ENCODE results near the gene EHD3. TPM values are rescaled to one million over a fixed set of nuclear protein-coding genes. Genes with fewer than 3 reads are reported as not detected.

EHD3 gene
- total and polyA plus RNA-seq, 2 of the 13 experiments (the other 11 are each of a cell fraction or from before 2014, with no cell fraction given), result 0.20 to 0.69 TPM

DNA sequence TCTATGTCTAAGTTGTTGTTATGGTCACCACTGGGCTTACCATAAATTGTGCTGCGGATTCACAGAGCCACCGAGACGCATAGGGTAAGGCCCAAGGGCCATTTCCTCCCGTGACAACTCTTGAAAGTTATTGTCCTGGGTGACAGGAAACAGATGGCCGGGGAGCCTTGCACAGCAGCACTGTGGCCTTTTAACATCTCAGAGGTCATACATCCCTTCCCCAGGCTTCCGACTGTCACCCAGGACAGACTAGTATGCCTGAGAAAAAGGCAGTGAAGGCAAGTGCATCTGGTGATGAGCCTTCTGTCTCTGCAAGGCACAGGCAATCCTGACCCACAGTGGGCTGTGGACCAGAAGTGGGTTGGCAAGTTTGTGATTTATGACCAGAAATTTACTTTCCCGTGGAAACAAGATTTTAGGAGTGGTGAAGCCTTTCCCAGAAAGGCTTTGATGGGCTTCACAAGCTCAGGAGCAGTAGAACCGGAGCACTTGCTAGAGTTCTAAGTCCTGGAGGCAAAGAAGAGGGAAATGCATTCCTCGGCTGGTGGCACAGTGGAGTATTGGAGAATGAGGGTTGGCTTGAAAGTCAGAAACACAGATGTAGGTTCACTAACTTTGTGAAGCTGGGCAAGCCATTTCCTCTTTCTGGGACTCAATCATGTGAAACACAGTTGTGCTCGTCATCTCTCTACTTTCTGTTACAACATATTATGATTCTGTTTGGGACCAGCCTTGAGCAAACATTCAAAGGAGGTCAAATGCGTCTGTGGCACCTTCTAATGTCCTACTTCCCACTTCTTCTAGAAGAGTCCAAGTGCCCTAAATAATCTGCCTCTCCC is 14.6 kb upstream of the EHD3 start:
- H3K27me3 ChIP-seq (ENCODE audit: control insufficient read depth in 1 of 2, insufficient read depth in 2 of 2, low read length in 2 of 2), result peaks cover 0 to 32% of the 10 kb centered on the region in 2 experiments; a peak in 3 of 5 replicates

DNA sequence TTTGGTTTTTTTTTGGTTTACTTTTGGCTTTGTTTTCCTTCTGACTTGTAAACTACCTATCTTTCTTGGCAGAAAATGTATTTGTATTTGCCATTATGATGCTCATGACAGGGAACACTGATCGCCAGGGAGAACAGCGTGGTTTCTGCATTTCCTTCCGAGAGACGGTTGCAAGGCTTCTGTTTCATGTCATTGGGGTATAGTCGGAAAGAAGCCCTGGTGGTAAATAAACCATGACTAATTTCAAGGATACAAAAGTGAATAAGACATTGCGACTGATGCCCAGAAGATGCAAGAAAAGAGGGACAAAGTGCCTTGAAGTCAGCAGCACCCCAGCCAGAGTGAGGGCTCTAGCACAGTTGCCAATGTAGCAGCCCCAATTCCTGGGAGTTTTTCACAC is 12.4 kb upstream of the EHD3 start:
- ATAC-seq (no peak), FAIRE-seq (no peak), DNase-seq (ENCODE audit: low spot score) (no peak)
- H3K27me3 ChIP-seq (ENCODE audit: control insufficient read depth in 1 of 2, insufficient read depth in 2 of 2, low read length in 2 of 2), result peaks cover 0 to 32% of the 10 kb centered on the region in 2 experiments; a peak in 3 of 5 replicates
- no peak overlapping the region for H3K9ac ChIP-seq (ENCODE audit: insufficient read depth, low read depth, low read length)
- H3K36me3 ChIP-seq (replicated peaks in 1 of 2; ENCODE audit: control insufficient read depth in 1 of 2, insufficient read depth in 2 of 2, low read length in 2 of 2), result no peaks in the 10 kb centered on the region
- intact Hi-C loops (cut with micrococcal nuclease; ENCODE audit: unreplicated experiment) (loop anchor here (5.0 kb wide), 1 partner anchor 874 kb away; no protein-coding TSS in a partner anchor), in situ Hi-C loops (cut with HindIII; ENCODE audit: extremely low pct_ligation_motif_present, low pct_unique_long_range_greater_than_20kb) (no loop called here)
- ChIA-PET POLR2A (no interaction called here), CTCF (ENCODE audit: low intra/inter-chr PET ratio, low total read pairs) (no interaction called here)
- no peaks in the 10 kb centered on the region for H3K4me1 ChIP-seq (ENCODE audit: insufficient read depth, low read length)
- H3K4me2 ChIP-seq (ENCODE audit: low read depth, low read length), result no peak overlapping the region
- no peaks in the 10 kb centered on the region for H3K9me3 ChIP-seq (ENCODE audit: low read length)
- H4K20me1 ChIP-seq (ENCODE audit: insufficient read depth, low read length), result no peaks in the 10 kb centered on the region
- WGBS (ENCODE audit: low lambda C conversion rate), result 8% methylated on average over 6 of the region's 6 CpGs
- H3K79me2 ChIP-seq (ENCODE audit: insufficient read depth, low read length), result no peaks in the 10 kb centered on the region
- H3K4me3 ChIP-seq (replicated peaks in 1 of 3; ENCODE audit: insufficient read depth in 1 of 3, low read depth in 2 of 3, low read length in 3 of 3), result no peak overlapping the region
- BruUV-seq (replicated peaks), result no TSS peak
- H2AFZ ChIP-seq (ENCODE audit: low read length), result no peak overlapping the region
- no peak overlapping the region for H3K27ac ChIP-seq (ENCODE audit: extremely low read length, insufficient read depth, low read length)
- TF ChIP-seq, protein P1, sequence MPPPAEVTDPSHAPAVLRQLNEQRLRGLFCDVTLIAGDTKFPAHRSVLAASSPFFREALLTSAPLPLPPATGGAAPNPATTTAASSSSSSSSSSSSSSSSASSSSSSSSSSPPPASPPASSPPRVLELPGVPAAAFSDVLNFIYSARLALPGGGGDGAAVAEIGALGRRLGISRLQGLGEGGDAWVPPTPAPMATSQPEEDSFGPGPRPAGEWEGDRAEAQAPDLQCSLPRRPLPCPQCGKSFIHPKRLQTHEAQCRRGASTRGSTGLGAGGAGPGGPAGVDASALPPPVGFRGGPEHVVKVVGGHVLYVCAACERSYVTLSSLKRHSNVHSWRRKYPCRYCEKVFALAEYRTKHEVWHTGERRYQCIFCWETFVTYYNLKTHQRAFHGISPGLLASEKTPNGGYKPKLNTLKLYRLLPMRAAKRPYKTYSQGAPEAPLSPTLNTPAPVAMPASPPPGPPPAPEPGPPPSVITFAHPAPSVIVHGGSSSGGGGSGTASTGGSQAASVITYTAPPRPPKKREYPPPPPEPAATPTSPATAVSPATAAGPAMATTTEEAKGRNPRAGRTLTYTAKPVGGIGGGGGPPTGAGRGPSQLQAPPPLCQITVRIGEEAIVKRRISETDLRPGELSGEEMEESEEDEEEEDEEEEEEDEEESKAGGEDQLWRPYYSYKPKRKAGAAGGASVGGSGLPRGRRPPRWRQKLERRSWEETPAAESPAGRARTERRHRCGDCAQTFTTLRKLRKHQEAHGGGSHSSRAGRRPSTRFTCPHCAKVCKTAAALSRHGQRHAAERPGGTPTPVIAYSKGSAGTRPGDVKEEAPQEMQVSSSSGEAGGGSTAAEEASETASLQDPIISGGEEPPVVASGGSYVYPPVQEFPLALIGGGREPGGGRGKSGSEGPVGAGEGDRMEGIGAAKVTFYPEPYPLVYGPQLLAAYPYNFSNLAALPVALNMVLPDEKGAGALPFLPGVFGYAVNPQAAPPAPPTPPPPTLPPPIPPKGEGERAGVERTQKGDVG (CRISPR knock-in tag; IDR thresholded peaks at IDR 0.05; ENCODE audit: borderline replicate concordance), result no peak
- TF ChIP-seq GTF3A (CRISPR knock-in tag; conservative IDR thresholded peaks at IDR 0.05), result no peak
- TF ChIP-seq, protein P2, sequence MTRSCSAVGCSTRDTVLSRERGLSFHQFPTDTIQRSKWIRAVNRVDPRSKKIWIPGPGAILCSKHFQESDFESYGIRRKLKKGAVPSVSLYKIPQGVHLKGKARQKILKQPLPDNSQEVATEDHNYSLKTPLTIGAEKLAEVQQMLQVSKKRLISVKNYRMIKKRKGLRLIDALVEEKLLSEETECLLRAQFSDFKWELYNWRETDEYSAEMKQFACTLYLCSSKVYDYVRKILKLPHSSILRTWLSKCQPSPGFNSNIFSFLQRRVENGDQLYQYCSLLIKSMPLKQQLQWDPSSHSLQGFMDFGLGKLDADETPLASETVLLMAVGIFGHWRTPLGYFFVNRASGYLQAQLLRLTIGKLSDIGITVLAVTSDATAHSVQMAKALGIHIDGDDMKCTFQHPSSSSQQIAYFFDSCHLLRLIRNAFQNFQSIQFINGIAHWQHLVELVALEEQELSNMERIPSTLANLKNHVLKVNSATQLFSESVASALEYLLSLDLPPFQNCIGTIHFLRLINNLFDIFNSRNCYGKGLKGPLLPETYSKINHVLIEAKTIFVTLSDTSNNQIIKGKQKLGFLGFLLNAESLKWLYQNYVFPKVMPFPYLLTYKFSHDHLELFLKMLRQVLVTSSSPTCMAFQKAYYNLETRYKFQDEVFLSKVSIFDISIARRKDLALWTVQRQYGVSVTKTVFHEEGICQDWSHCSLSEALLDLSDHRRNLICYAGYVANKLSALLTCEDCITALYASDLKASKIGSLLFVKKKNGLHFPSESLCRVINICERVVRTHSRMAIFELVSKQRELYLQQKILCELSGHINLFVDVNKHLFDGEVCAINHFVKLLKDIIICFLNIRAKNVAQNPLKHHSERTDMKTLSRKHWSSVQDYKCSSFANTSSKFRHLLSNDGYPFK (CRISPR knock-in tag; IDR thresholded peaks at IDR 0.05; ENCODE audit: borderline replicate concordance), result no peak
- TF ChIP-seq, protein P3, sequence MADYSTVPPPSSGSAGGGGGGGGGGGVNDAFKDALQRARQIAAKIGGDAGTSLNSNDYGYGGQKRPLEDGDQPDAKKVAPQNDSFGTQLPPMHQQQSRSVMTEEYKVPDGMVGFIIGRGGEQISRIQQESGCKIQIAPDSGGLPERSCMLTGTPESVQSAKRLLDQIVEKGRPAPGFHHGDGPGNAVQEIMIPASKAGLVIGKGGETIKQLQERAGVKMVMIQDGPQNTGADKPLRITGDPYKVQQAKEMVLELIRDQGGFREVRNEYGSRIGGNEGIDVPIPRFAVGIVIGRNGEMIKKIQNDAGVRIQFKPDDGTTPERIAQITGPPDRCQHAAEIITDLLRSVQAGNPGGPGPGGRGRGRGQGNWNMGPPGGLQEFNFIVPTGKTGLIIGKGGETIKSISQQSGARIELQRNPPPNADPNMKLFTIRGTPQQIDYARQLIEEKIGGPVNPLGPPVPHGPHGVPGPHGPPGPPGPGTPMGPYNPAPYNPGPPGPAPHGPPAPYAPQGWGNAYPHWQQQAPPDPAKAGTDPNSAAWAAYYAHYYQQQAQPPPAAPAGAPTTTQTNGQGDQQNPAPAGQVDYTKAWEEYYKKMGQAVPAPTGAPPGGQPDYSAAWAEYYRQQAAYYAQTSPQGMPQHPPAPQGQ (CRISPR knock-in tag; IDR thresholded peaks at IDR 0.05; ENCODE audit: borderline replicate concordance), result no peak

More for the DNA sequence above, 14.6 kb upstream of the EHD3 start:
- no peak for TF ChIP-seq GTF2F1 (IDR thresholded peaks at IDR 0.05; ENCODE audit: low read length)
- TF ChIP-seq NAIF1 (CRISPR knock-in tag; IDR thresholded peaks at IDR 0.05; ENCODE audit: borderline replicate concordance), result no peak
- TF ChIP-seq KLF12 (CRISPR knock-in tag; IDR thresholded peaks at IDR 0.05; ENCODE audit: borderline replicate concordance), result no peak
- TF ChIP-seq HOXA5 (CRISPR knock-in tag; IDR thresholded peaks at IDR 0.05), result no peak
- no TSS peak for BruUV-seq (replicated peaks)
- ChIA-PET CTCF (ENCODE audit: low intra/inter-chr PET ratio, low total read pairs) (no interaction called here), POLR2A (no interaction called here)
- DNase-seq (ENCODE audit: low spot score), result no peak
- no peak for FAIRE-seq
- WGBS (ENCODE audit: low lambda C conversion rate), result 3% methylated on average over 11 of the region's 11 CpGs
- no peak overlapping the region for H3K4me2 ChIP-seq (ENCODE audit: low read depth, low read length)
- H2AFZ ChIP-seq (ENCODE audit: low read length), result no peak overlapping the region
- intact Hi-C loops (cut with micrococcal nuclease; ENCODE audit: unreplicated experiment), result no loop called here
- no peak overlapping the region for H3K4me3 ChIP-seq (replicated peaks in 1 of 3; ENCODE audit: insufficient read depth in 1 of 3, low read depth in 2 of 3, low read length in 3 of 3)
- H3K9me3 ChIP-seq (ENCODE audit: low read length), result no peaks in the 10 kb centered on the region
- no peaks in the 10 kb centered on the region for H3K36me3 ChIP-seq (replicated peaks in 1 of 2; ENCODE audit: control insufficient read depth in 1 of 2, insufficient read depth in 2 of 2, low read length in 2 of 2)
- ATAC-seq, result no peak
- H3K79me2 ChIP-seq (ENCODE audit: insufficient read depth, low read length), result no peaks in the 10 kb centered on the region
- H4K20me1 ChIP-seq (ENCODE audit: insufficient read depth, low read length), result no peaks in the 10 kb centered on the region
- in situ Hi-C loops (cut with HindIII; ENCODE audit: extremely low pct_ligation_motif_present, low pct_unique_long_range_greater_than_20kb), result no loop called here
- no peak overlapping the region for H3K27ac ChIP-seq (ENCODE audit: extremely low read length, insufficient read depth, low read length)
- no peaks in the 10 kb centered on the region for H3K4me1 ChIP-seq (ENCODE audit: insufficient read depth, low read length)
- no peak overlapping the region for H3K9ac ChIP-seq (ENCODE audit: insufficient read depth, low read depth, low read length)

All from HepG2 (cell line).